OCI-M1 (cell line): ENCODE data around the gene FBL.
"Not testable (repeated sequence)": the region's sequence is repeated elsewhere in the genome, so short reads cannot be mapped to it uniquely, and the experiment has no call there.

ENCODE experiments used
- DNase-seq: peaks from one replicate; lab custom pipeline; 2025; lab: John Stamatoyannopoulos, UW

FBL gene

GRCh38 chr19:39824143-39825092 lies 21.8 kb downstream of the FBL start:
- peak; percentile 73 for DNase-seq

- DNase-seq: no peak
These were observed 22.5 kb downstream of the FBL start for GRCh38 chr19:39823686-39824085.

GRCh38 chr19:39820696-39821095 lies 25.5 kb downstream of the FBL start:
- no peak for DNase-seq

- DNase-seq: no peak
These were observed 26.4 kb downstream of the FBL start for GRCh38 chr19:39819786-39820185.

- DNase-seq: no peak
These were observed 27.5 kb downstream of the FBL start for GRCh38 chr19:39818626-39819097.

GRCh38 chr19:39817888-39818561 lies 28.2 kb downstream of the FBL start:
- no peak for DNase-seq

- DNase-seq: no peak
These were observed 29.7 kb downstream of the FBL start for GRCh38 chr19:39816287-39817048.

GRCh38 chr19:39814595-39814994 lies 31.6 kb downstream of the FBL start:
- DNase-seq: no peak

- not testable (repeated sequence) for DNase-seq
These were observed 32.1 kb downstream of the FBL start for GRCh38 chr19:39814111-39814510.

GRCh38 chr19:39813264-39813993 lies 32.8 kb downstream of the FBL start:
- no peak for DNase-seq

GRCh38 chr19:39811064-39811463 lies 35.1 kb downstream of the FBL start:
- DNase-seq: no peak

- no peak for DNase-seq
These were observed 35.8 kb downstream of the FBL start for GRCh38 chr19:39810424-39810823.

- DNase-seq: no peak
These were observed 36.8 kb downstream of the FBL start for GRCh38 chr19:39809368-39809767.

GRCh38 chr19:39808688-39809087 lies 37.5 kb downstream of the FBL start:
- DNase-seq: not testable (repeated sequence)

- DNase-seq: no peak
These were observed 38.3 kb downstream of the FBL start for GRCh38 chr19:39807846-39808364.

GRCh38 chr19:39805104-39805503 lies 41.1 kb downstream of the FBL start:
- no peak for DNase-seq

GRCh38 chr19:39802958-39803357 lies 43.2 kb downstream of the FBL start:
- DNase-seq: no peak

- no peak for DNase-seq
These were observed 49.1 kb downstream of the FBL start for GRCh38 chr19:39797083-39797482.

GRCh38 chr19:39796000-39796498 lies 50.1 kb downstream of the FBL start:
- DNase-seq: no peak

GRCh38 chr19:39795001-39795400 lies 51.2 kb downstream of the FBL start:
- no peak for DNase-seq

GRCh38 chr19:39792999-39793546 lies 53.1 kb downstream of the FBL start:
- DNase-seq: peak; percentile 83
